PC-3 (cell line): ENCODE results near the gene CSK. TPM values are rescaled to one million over a fixed set of nuclear protein-coding genes. Genes with fewer than 3 reads are reported as not detected.

ENCODE experiments used
- ATAC-seq: fragments of 200-7000 bp; cut with Tn5 transposase; 2 replicates; pipeline ENCODE4 v1.9.1; 2020; ENCODE audit warnings: mild to moderate bottlenecking, moderate library complexity
- BruUV-seq: library from RNA; stranded (reverse); fragments of 400-500 nt; replicated peaks from 2 replicates; lab custom pipeline; 2021; lab: Mats Ljungman, UMichigan
- CTCF ChIA-PET: fragments of 300-600 bp; sonication (Branson Sonifier 250); formaldehyde crosslinking; loops from one replicate; lab custom pipeline; 2022; ENCODE audit warnings: antibody characterized with exemption; lab: Charles Lee
- POLR2A ChIA-PET: fragments of 300-600 bp; sonication (Branson Sonifier 250); formaldehyde crosslinking; loops from one replicate; lab custom pipeline; 2022; ENCODE audit warnings: antibody characterized with exemption; ENCODE audit not compliant: unreplicated experiment; lab: Charles Lee
- DNase-seq: peaks from one replicate; pipeline ENCODE4 v3.0.0-alpha.2; 2015
- H2AFZ ChIP-seq: fragments of 300-600 bp; sonication (generic); 2 replicates; pipeline ENCODE4 v1.6.0; 2016; ENCODE audit warnings: antibody characterized with exemption, low read length
- H3F3A ChIP-seq: fragments of 300-600 bp; sonication (generic); one replicate; pipeline ENCODE4 v1.6.0; 2017; ENCODE audit warnings: antibody characterized with exemption, low read length, control low read depth, mild to moderate bottlenecking; ENCODE audit not compliant: unreplicated experiment
- H3K27ac ChIP-seq: fragments of 300-600 bp; sonication (generic); 2 replicates; pipeline ENCODE4 v1.5.1; 2016; ENCODE audit warnings: mild to moderate bottlenecking, low read length
- H3K27me3 ChIP-seq: fragments of 300-600 bp; sonication (generic); 2 replicates; pipeline ENCODE4 v1.6.1; 2016; ENCODE audit warnings: low read length, mixed read lengths
- H3K36me3 ChIP-seq: fragments of 300-600 bp; sonication (generic); 2 replicates; pipeline ENCODE4 v1.6.1; 2016; ENCODE audit warnings: low read depth, mixed run types, low read length, mixed read lengths
- H3K4me1 ChIP-seq: fragments of 300-600 bp; sonication (generic); 2 replicates; pipeline ENCODE4 v1.5.1; 2016; ENCODE audit warnings: low read length; ENCODE audit not compliant: insufficient read depth
- H3K4me2 ChIP-seq: fragments of 300-600 bp; sonication (generic); 2 replicates; pipeline ENCODE4 v1.6.0; 2016; ENCODE audit warnings: low read length
- H3K4me3 ChIP-seq: fragments of 300-600 bp; sonication (generic); 2 replicates; pipeline ENCODE4 v1.5.1; 2016; ENCODE audit warnings: mild to moderate bottlenecking, low read length, mixed read lengths
- H3K79me2 ChIP-seq: fragments of 300-600 bp; sonication (generic); 2 replicates; pipeline ENCODE4 v1.6.1; 2017; ENCODE audit warnings: low read length, mixed read lengths
- H3K9ac ChIP-seq: fragments of 300-600 bp; sonication (generic); 2 replicates; pipeline ENCODE4 v1.6.0; 2016; ENCODE audit warnings: mild to moderate bottlenecking, low read length
- H3K9me2 ChIP-seq: fragments of 300-600 bp; sonication (generic); replicated peaks from 2 replicates; pipeline ENCODE4 v1.6.1; 2016; ENCODE audit warnings: mixed run types, low read length, mixed read lengths
- H3K9me3 ChIP-seq: fragments of 300-600 bp; sonication (generic); 2 replicates; pipeline ENCODE4 v1.6.1; 2016; ENCODE audit warnings: low read length, mixed read lengths
- H4K20me1 ChIP-seq: fragments of 300-600 bp; sonication (generic); 2 replicates; pipeline ENCODE4 v1.6.1; 2016; ENCODE audit warnings: low read length, mixed read lengths
- EZH2 ChIP-seq: fragments of 300-600 bp; sonication (generic); IDR thresholded peaks from one replicate; pipeline ENCODE4 v1.6.1; 2017; ENCODE audit warnings: antibody characterized with exemption, mild to moderate bottlenecking, low read length; ENCODE audit not compliant: unreplicated experiment
- EZH2phosphoT487 ChIP-seq: fragments of 300-600 bp; sonication (generic); IDR thresholded peaks from 2 replicates; pipeline ENCODE4 v1.6.1; 2018; ENCODE audit warnings: mild to moderate bottlenecking, antibody characterized with exemption, low read length, borderline replicate concordance
- intact Hi-C: fragments of 100-400 bp; cut with micrococcal nuclease; formaldehyde crosslinking; loops from 2 replicates; pipeline ENCODE4 v1.9.0; 2023
- total RNA-seq: library from RNA; depleted of rRNA; stranded (reverse); fragments of >200 nt; gene quantifications from 2 replicates; pipeline ENCODE4 v1.2.3, GENCODE V29; 2014
- TF ChIP-seq, protein P1 (sequence below): fragments of 300-600 bp; sonication (generic); conservative IDR thresholded peaks from 2 replicates; pipeline ENCODE4 v1.5.1; 2017; ENCODE audit warnings: antibody characterized with exemption, low read depth, mild to moderate bottlenecking, low read length

CSK gene
- total RNA-seq, 1 experiment from 2014 or later, result 38.0 TPM

DNA sequence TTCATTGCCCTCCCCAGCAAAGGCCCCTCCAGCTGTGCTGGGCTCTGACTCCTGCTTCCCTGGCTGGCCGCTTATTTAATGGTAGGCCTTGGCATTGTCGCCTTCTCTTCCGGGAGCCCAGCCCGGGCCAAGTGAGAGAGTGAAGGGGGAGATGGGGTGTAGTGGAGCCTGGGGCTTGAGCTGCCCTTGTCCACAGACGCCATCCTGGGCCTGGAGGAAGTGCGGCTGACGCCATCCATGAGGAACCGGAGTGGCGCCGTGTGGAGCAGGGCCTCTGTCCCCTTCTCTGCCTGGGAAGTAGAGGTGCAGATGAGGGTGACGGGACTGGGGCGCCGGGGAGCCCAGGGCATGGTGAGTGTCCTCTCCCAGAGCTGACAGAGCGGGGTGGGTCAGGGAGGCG is 34.1 kb downstream of the CSK start:
- Histone ChIP-seq H4K20me1 (no peaks in the 10 kb centered on the region), H3K9ac (no peak overlapping the region), H3K79me2 (no peaks in the 10 kb centered on the region), H3K4me2 (no peak overlapping the region), H3K27ac (no peak overlapping the region), H3K4me1 (peaks cover 34% of the 10 kb centered on the region), H3K27me3 (no peaks in the 10 kb centered on the region), H2AFZ (no peak overlapping the region), H3K9me3 (no peaks in the 10 kb centered on the region), H3K4me3 (no peak overlapping the region), H3K9me2 (no peaks in the 10 kb centered on the region), H3K36me3 (no peaks in the 10 kb centered on the region), H3F3A (no peaks in the 10 kb centered on the region)
- no peak for DNase-seq
- ChIA-PET CTCF (no interaction called here), POLR2A (no interaction called here)
- no peak for ATAC-seq
- no TSS peak for BruUV-seq
- intact Hi-C loops, result no loop called here
- TF ChIP-seq EZH2phosphoT487 (no peak), EZH2 (no peak)
- TF ChIP-seq, protein P1, sequence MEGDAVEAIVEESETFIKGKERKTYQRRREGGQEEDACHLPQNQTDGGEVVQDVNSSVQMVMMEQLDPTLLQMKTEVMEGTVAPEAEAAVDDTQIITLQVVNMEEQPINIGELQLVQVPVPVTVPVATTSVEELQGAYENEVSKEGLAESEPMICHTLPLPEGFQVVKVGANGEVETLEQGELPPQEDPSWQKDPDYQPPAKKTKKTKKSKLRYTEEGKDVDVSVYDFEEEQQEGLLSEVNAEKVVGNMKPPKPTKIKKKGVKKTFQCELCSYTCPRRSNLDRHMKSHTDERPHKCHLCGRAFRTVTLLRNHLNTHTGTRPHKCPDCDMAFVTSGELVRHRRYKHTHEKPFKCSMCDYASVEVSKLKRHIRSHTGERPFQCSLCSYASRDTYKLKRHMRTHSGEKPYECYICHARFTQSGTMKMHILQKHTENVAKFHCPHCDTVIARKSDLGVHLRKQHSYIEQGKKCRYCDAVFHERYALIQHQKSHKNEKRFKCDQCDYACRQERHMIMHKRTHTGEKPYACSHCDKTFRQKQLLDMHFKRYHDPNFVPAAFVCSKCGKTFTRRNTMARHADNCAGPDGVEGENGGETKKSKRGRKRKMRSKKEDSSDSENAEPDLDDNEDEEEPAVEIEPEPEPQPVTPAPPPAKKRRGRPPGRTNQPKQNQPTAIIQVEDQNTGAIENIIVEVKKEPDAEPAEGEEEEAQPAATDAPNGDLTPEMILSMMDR, result no peak

DNA sequence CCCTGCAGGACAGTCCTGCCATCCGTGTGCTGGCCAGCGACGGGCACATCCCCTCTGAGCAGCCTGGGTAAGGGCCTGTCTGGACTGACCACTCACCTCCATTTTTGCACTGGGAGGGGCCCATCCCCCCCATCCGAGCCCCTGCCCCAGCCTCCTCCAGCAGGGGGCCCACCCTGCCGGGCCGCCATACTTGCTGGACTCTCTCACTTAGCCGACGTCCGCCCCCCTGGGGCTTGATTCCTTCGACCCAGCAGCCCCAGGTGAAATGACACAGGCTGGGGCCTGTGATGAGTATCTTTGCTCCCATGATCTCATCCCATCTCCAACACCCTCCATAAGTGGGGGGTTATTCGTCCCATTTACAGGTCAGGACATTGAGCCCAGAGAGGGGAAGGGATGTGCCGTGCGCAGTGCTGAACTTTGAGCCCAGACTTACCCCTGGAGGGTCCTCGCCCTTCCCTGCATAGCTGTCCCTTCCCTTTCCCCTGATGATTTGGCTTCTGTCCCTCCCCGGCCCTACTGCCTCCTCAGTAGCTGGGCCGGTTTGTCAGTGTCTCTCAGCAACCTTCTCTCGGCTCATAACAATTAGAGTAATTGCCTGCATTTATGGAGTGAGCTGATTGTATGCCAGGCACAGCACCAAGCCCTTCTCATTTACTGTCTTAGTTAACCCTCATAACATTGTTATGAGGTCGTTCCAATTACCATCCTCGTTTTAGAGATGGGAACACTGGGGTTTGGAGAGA is 34.9 kb downstream of the CSK start:
- Histone ChIP-seq H3K4me3 (no peak overlapping the region), H3K4me1 (peaks cover 34% of the 10 kb centered on the region), H3K9me3 (no peaks in the 10 kb centered on the region), H3K27ac (peak overlapping the region; percentile 22), H3F3A (no peaks in the 10 kb centered on the region), H2AFZ (peak overlapping the region; percentile 16), H3K36me3 (no peaks in the 10 kb centered on the region), H3K79me2 (no peaks in the 10 kb centered on the region), H3K4me2 (peak overlapping the region; percentile 50), H3K9ac (no peak overlapping the region), H3K27me3 (no peaks in the 10 kb centered on the region), H4K20me1 (no peaks in the 10 kb centered on the region), H3K9me2 (no peaks in the 10 kb centered on the region)
- BruUV-seq, result no TSS peak
- intact Hi-C loops, result no loop called here
- ATAC-seq, result peak; percentile 2; the same call in 1 of the 2 replicates
- DNase-seq, result no peak
- no peak for TF ChIP-seq EZH2phosphoT487
- TF ChIP-seq, protein P1, result no peak
- TF ChIP-seq EZH2, result no peak
- ChIA-PET POLR2A (interaction anchor here (0.6 kb wide), 1 partner anchor 634 kb away, joined by 3 read pairs; no protein-coding TSS in a partner anchor), CTCF (interaction anchor here (0.6 kb wide), 1 partner anchor 288 kb away, joined by 3 read pairs; no protein-coding TSS in a partner anchor)

DNA sequence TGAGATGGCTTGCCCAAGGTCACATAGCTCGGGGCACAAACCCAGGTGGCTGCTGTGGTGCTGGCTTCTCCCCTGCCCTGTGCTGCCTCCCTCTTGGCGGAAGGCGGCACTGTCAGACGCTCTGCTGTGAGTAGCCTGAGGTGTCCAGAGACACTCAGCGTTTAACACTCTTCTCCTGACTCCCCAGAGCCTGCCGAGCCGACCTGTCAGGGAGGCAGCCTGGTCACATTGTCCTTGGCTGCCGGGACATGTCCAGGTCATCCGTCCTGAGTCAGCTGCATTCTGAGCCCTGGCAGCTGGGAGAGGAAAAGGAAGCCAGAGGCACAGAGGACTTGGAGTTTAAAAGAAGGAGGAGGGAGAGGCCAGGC is 35.5 kb downstream of the CSK start:
- peak; percentile 75 for DNase-seq
- H3K4me2 ChIP-seq, result peak overlapping the region; percentile 50
- no peaks in the 10 kb centered on the region for H3K9me3 ChIP-seq
- H3K27me3 ChIP-seq, result no peaks in the 10 kb centered on the region
- no peaks in the 10 kb centered on the region for H3K36me3 ChIP-seq
- BruUV-seq, result no TSS peak
- H3K9me2 ChIP-seq, result no peaks in the 10 kb centered on the region
- peaks cover 34% of the 10 kb centered on the region for H3K4me1 ChIP-seq
- no peaks in the 10 kb centered on the region for H4K20me1 ChIP-seq
- H2AFZ ChIP-seq, result peak overlapping the region; percentile 16
- no peak for TF ChIP-seq EZH2
- no peak for TF ChIP-seq EZH2phosphoT487
- TF ChIP-seq, protein P1, result peak; percentile 60
- ChIA-PET CTCF (interaction anchor here (0.6 kb wide), 1 partner anchor 287 kb away, joined by 3 read pairs; no protein-coding TSS in a partner anchor), POLR2A (no interaction called here)
- peak overlapping the region; percentile 22 for H3K27ac ChIP-seq
- intact Hi-C loops, result no loop called here
- no peak overlapping the region for H3K4me3 ChIP-seq
- no peak overlapping the region for H3K9ac ChIP-seq
- H3F3A ChIP-seq, result no peaks in the 10 kb centered on the region
- peak; percentile 67 for ATAC-seq
- H3K79me2 ChIP-seq, result no peaks in the 10 kb centered on the region
